Fibroblast of lung (primary cell): Measurements from ENCODE around the gene SYPL1. TPM values are rescaled to one million over a fixed set of nuclear protein-coding genes. Genes with fewer than 3 reads are reported as not detected.

Experiments used
- DNase-seq, 2 donors: peaks; one replicate each; pipeline versions ENCODE4 v3.0.0 to v3.0.0-alpha.2; 2010; ENCODE audit warnings: low read depth in 2 of 2
- H2AFZ ChIP-seq: 2 replicates; pipeline ENCODE4 v1.5.1; 2012; ENCODE audit warnings: low read length, control low read depth, inconsistent platforms
- H3K27ac ChIP-seq: 2 replicates; pipeline ENCODE4 v1.5.1; 2011; ENCODE audit warnings: low read length, control low read depth; ENCODE audit not compliant: insufficient read depth
- H3K27me3 ChIP-seq: 2 replicates; pipeline ENCODE4 v1.5.1; 2011; ENCODE audit warnings: mild to moderate bottlenecking, low read length; ENCODE audit not compliant: control insufficient read depth, insufficient read depth
- H3K36me3 ChIP-seq: 2 replicates; pipeline ENCODE4 v1.5.1; 2011; ENCODE audit warnings: low read length; ENCODE audit not compliant: control insufficient read depth, insufficient read depth
- H3K4me1 ChIP-seq: 2 replicates; pipeline ENCODE4 v1.5.1; 2011; ENCODE audit warnings: low read length; ENCODE audit not compliant: control insufficient read depth, insufficient read depth; ENCODE audit errors: extremely low read depth
- H3K4me2 ChIP-seq: 2 replicates; pipeline ENCODE4 v1.5.1; 2011; ENCODE audit warnings: low read length, control low read depth; ENCODE audit not compliant: insufficient read depth; ENCODE audit errors: extremely low read depth
- H3K4me3 ChIP-seq, 4 experiments: fragments of 200-600 bp in 1 of 4; sonication (generic) in 1 of 4; replicated peaks in 1 of 4; 2 replicates each; pipeline ENCODE4 v1.5.1; 2011 to 2016; ENCODE audit warnings: low read length in 4 of 4, low read depth in 3 of 4, mild to moderate bottlenecking in 3 of 4, control low read depth in 2 of 4, inconsistent platforms in 1 of 4, mixed read lengths in 1 of 4; ENCODE audit not compliant: insufficient read depth in 1 of 4; ENCODE audit errors: control extremely low read depth in 1 of 4
- H3K79me2 ChIP-seq: 2 replicates; pipeline ENCODE4 v1.5.1; 2012; ENCODE audit warnings: mild to moderate bottlenecking, low read length, inconsistent platforms; ENCODE audit not compliant: control insufficient read depth, insufficient read depth
- H3K9ac ChIP-seq: 2 replicates; pipeline ENCODE4 v1.5.1; 2011; ENCODE audit warnings: mild to moderate bottlenecking, low read length, control low read depth; ENCODE audit not compliant: insufficient read depth
- H3K9me3 ChIP-seq: 2 replicates; pipeline ENCODE4 v1.5.1; 2012; ENCODE audit warnings: low read depth, low read length; ENCODE audit not compliant: control insufficient read depth, insufficient read depth
- H4K20me1 ChIP-seq: 2 replicates; pipeline ENCODE4 v1.5.1; 2011; ENCODE audit warnings: low read length; ENCODE audit not compliant: control insufficient read depth, insufficient read depth; ENCODE audit errors: extremely low read depth
- EZH2 ChIP-seq: IDR thresholded peaks from 2 replicates; pipeline ENCODE4 v1.5.1; 2012; ENCODE audit warnings: low read length, control low read depth, mild to moderate bottlenecking; ENCODE audit errors: missing control alignments
- polyA plus RNA-seq, 2 donors: library from polyadenylated mRNA; depleted of rRNA in 1 of 2; stranded (reverse) in 1 of 2; unstranded in 1 of 2; fragments of >200 nt; gene quantifications; 2 replicates each; pipeline ENCODE4 v1.2.1, GENCODE V29; 2011 to 2012; ENCODE audit warnings: missing spikeins in 1 of 2
- total RNA-seq: library from RNA; depleted of rRNA; stranded (reverse); fragments of >200 nt; gene quantifications from 2 replicates; pipeline ENCODE4 v1.2.1, GENCODE V29; 2014
- TF ChIP-seq, protein P1 (sequence below), 2 donors: IDR thresholded peaks in 1 of 2; conservative IDR thresholded peaks in 1 of 2; 1 replicate in 1 of 2; 2 replicates in 1 of 2; pipeline ENCODE4 v1.5.1; 2011 to 2012; ENCODE audit warnings: low read length in 2 of 2, control low read depth in 1 of 2, inconsistent platforms in 1 of 2, low read depth in 1 of 2, mild to moderate bottlenecking in 1 of 2

The SYPL1 gene
- total and polyA plus RNA-seq, 2 donors (not counting 1 experiment from before 2014, with no cell fraction given), result 71.0 to 132 TPM

DNA sequence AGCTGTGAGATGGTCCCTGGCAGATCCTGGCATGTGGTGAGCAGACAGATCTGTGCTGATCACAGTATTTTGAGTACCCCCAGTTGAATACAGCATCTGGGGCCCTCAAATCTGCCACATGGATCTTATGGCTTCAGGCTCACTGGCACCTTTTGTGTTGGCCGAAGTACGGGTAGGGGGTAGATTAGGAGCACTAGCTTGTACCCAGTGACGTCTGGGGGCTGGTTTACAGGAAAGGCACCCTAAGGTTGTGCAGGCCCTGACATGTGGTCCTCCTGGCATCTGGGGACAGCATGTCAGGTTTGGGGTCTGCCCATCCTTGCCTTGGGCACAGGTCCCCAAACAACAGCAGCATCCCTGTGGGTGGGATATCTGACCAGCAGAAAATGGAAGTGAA, 53.2 kb downstream of the SYPL1 start:
- Histone ChIP-seq H2AFZ (no peak overlapping the region), H4K20me1 (no peaks in the 10 kb centered on the region), H3K9ac (no peak overlapping the region), H3K9me3 (no peaks in the 10 kb centered on the region), H3K27ac (no peak overlapping the region), H3K4me2 (no peak overlapping the region), H3K4me1 (no peaks in the 10 kb centered on the region), H3K27me3 (peaks cover 4% of the 10 kb centered on the region), H3K36me3 (no peaks in the 10 kb centered on the region), H3K79me2 (no peaks in the 10 kb centered on the region), H3K4me3 (no peak overlapping the region)
- no peak for TF ChIP-seq EZH2
- TF ChIP-seq, protein P1, sequence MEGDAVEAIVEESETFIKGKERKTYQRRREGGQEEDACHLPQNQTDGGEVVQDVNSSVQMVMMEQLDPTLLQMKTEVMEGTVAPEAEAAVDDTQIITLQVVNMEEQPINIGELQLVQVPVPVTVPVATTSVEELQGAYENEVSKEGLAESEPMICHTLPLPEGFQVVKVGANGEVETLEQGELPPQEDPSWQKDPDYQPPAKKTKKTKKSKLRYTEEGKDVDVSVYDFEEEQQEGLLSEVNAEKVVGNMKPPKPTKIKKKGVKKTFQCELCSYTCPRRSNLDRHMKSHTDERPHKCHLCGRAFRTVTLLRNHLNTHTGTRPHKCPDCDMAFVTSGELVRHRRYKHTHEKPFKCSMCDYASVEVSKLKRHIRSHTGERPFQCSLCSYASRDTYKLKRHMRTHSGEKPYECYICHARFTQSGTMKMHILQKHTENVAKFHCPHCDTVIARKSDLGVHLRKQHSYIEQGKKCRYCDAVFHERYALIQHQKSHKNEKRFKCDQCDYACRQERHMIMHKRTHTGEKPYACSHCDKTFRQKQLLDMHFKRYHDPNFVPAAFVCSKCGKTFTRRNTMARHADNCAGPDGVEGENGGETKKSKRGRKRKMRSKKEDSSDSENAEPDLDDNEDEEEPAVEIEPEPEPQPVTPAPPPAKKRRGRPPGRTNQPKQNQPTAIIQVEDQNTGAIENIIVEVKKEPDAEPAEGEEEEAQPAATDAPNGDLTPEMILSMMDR (conservative IDR thresholded peaks at IDR 0.05 in 1 of 2, IDR thresholded peaks at IDR 0.05 in 1 of 2; ENCODE audit: low read depth in 1 of 2, low read length in 2 of 2), result no peak
- DNase-seq, result no peak

DNA sequence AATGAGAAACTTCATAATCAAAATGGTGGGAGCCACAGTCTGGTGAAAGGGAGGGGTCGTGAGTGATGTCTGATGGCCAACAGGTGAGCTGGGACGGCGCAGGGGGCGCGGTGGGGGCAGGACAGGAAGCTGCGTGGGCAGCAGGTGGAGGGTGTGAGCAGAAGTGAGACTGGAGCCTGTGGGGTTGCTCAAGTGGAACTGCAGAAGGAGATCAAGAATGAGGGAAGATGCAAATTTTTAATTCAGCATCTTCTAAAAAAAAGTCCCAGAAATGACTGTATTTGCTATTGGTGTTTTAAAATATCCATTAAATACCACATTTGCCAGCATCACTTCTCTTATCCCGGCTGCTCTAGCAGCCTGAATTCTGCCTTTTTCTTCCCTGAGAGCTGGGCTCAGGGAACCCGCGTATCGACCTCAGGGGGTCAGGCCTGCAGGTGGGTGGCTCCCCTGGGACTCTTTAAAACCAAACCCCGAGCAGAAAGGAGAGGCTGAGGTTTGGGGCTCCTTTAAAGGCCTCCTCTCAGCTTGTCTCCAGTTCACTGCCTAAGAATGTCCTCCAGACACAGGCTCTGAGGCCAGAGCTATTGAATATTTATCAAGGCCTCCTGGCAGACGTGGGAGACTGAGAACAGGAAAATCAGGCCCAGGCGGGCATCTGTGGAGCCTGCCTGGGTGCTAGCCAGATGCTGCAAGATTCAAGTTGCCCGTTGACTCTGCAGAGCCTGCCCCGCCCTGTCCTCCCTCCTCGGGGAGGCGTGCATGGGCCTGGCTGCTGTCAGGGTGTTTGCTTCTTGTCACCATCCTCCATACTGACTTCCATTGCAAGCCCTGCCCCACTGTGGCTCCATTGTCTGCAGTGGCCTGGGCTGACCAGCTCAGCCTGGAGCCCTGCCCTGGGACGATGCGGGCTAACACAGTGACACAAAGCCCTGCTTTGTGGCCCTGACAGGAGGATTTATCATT, 53.9 kb downstream of the SYPL1 start:
- Histone ChIP-seq H3K9me3 (no peaks in the 10 kb centered on the region), H3K79me2 (no peaks in the 10 kb centered on the region), H3K4me2 (no peak overlapping the region), H3K27ac (no peak overlapping the region), H2AFZ (no peak overlapping the region), H4K20me1 (no peaks in the 10 kb centered on the region), H3K9ac (no peak overlapping the region), H3K27me3 (peaks cover 8% of the 10 kb centered on the region), H3K4me3 (no peak overlapping the region), H3K36me3 (no peaks in the 10 kb centered on the region), H3K4me1 (no peaks in the 10 kb centered on the region)
- no peak for DNase-seq
- TF ChIP-seq EZH2, result no peak
- TF ChIP-seq, protein P1 (conservative IDR thresholded peaks at IDR 0.05 in 1 of 2, IDR thresholded peaks at IDR 0.05 in 1 of 2; ENCODE audit: low read depth in 1 of 2, low read length in 2 of 2), result no peak

DNA sequence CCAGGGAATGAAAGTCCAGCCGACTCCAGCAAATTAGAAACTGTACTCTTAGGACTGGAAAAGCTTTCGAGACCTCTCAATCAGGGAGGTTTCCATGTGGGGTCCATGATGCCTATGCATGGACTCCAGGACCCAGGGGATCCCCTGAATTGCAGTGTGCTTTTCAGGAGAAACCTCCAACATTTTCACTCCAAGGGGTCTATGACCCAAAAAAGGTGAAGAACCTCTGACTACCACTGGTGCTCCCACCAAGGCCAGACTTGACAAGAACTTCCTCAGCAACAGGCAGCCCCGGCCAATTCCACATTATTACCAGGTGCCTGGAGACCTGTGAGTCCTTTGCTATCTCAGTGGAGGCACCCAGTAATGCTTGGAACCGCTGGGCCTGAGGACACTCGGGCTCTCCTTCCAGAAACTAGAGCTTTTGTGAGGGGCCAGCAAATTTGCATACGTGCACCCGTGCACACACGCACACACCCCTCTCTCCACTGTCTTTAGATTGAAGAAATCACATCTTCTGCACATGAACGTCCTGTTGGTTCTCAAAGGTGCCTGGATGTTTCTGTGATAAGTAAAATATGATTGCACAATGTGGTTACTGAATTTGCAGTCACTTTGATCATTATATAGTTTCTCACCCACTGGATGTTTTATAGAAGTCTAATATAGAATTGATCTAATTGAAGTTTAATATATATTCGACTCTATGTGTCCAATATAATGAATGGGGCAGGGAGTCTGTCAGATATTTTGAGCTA, 54.7 kb downstream of the SYPL1 start:
- H3K4me2 ChIP-seq, result no peak overlapping the region
- H4K20me1 ChIP-seq, result no peaks in the 10 kb centered on the region
- TF ChIP-seq EZH2, result no peak
- TF ChIP-seq, protein P1 (conservative IDR thresholded peaks at IDR 0.05 in 1 of 2, IDR thresholded peaks at IDR 0.05 in 1 of 2; ENCODE audit: low read depth in 1 of 2, low read length in 2 of 2), result no peak
- H2AFZ ChIP-seq, result no peak overlapping the region
- no peak overlapping the region for H3K4me3 ChIP-seq
- no peak overlapping the region for H3K9ac ChIP-seq
- H3K9me3 ChIP-seq, result no peaks in the 10 kb centered on the region
- H3K27me3 ChIP-seq, result peaks cover 8% of the 10 kb centered on the region
- no peak overlapping the region for H3K27ac ChIP-seq
- H3K79me2 ChIP-seq, result no peaks in the 10 kb centered on the region
- H3K4me1 ChIP-seq, result no peaks in the 10 kb centered on the region
- no peaks in the 10 kb centered on the region for H3K36me3 ChIP-seq
- no peak for DNase-seq
